ENCODE measurements around the gene KRT33B.

KRT33B gene

DNA sequence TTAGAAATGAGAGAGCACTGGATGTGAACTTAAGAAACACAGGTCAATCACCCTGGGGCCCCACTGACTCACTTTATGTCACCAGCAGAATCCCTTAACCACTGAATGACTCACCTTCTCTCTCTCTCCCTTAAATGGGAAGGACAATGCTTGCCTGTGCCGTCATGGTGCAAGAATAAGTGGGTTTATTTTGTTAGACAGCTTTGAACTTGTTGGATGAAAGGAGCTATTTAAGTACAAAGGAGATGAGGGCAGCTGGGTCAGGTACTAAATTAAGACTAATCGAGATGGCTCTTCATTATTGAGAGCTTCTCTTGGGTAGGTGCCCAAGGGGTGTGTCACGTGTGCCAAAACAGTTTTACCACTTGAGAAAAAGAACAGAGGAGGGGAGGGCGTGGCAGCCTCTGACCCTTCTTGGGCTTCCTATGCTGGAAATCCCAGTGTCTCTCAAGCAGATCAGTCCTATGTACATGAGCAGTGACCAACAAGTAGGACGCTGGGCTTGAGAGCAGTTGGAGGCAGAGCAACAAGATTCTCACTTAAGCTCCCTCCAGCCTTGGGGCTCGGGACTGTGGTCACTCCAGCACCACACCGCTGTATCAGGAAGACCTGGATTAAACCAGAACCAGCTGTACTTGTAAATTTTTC, 34.5 kb upstream of the KRT33B start:
- no peak overlapping the region for H4K8ac ChIP-seq (ENCODE audit: low read length)
- no peak overlapping the region for H4K91ac ChIP-seq (ENCODE audit: low read length)
- H3K4me3 ChIP-seq (ENCODE audit: insufficient read depth in 1 of 2, low read depth in 1 of 2, low read length in 2 of 2), result no peak overlapping the region
- DNase-seq, result peak; percentile 93
- H2AFZ ChIP-seq (ENCODE audit: low read depth, low read length), result no peak overlapping the region
- no peak overlapping the region for H2BK15ac ChIP-seq (ENCODE audit: low read depth, poor library complexity, severe bottlenecking)
- H3K27me3 ChIP-seq (ENCODE audit: control insufficient read depth in 1 of 2, insufficient read depth in 1 of 2, low read length in 2 of 2), result peaks cover 0 to 26% of the 10 kb centered on the region in 2 experiments
- peaks cover 22% of the 10 kb centered on the region for H3K4me1 ChIP-seq (ENCODE audit: control insufficient read depth, insufficient read depth, low read depth, low read length)
- no peak overlapping the region for H2BK120ac ChIP-seq (ENCODE audit: low read depth, low read length)
- no peak overlapping the region for H3K4ac ChIP-seq (ENCODE audit: low read depth in 1 of 2, low read length in 2 of 2)
- no peaks in the 10 kb centered on the region for H3K9me3 ChIP-seq (ENCODE audit: control insufficient read depth, low read length)
- no peak overlapping the region for H3K18ac ChIP-seq (ENCODE audit: low read depth in 1 of 2, low read length in 2 of 2)
- WGBS, result 39% methylated on average over 7 of the region's 7 CpGs
- no peak overlapping the region for H3K4me2 ChIP-seq (ENCODE audit: low read length, poor library complexity, severe bottlenecking)
- no peak overlapping the region for H3K14ac ChIP-seq (ENCODE audit: low read length in 2 of 2)
- H2BK12ac ChIP-seq (ENCODE audit: low read length in 2 of 2), result no peak overlapping the region
- H3K79me1 ChIP-seq (replicated peaks; ENCODE audit: low read length, poor library complexity, severe bottlenecking), result no peaks in the 10 kb centered on the region
- no peak overlapping the region for H2BK5ac ChIP-seq (ENCODE audit: low read depth, low read length, poor library complexity, severe bottlenecking)
- H3K36me3 ChIP-seq (ENCODE audit: control insufficient read depth in 1 of 2, insufficient read depth in 2 of 2, low read depth in 1 of 2, low read length in 2 of 2), result no peaks in the 10 kb centered on the region
- peak overlapping the region; percentile 37 for H3K9ac ChIP-seq (ENCODE audit: low read length)
- no peak overlapping the region for H3K23ac ChIP-seq (ENCODE audit: low read length in 2 of 2)
- H3K27ac ChIP-seq (ENCODE audit: low read length, poor library complexity, severe bottlenecking), result peak overlapping the region; percentile 4
- peak overlapping the region; percentile 54 for H2AK5ac ChIP-seq (ENCODE audit: low read length, severe bottlenecking)

DNA sequence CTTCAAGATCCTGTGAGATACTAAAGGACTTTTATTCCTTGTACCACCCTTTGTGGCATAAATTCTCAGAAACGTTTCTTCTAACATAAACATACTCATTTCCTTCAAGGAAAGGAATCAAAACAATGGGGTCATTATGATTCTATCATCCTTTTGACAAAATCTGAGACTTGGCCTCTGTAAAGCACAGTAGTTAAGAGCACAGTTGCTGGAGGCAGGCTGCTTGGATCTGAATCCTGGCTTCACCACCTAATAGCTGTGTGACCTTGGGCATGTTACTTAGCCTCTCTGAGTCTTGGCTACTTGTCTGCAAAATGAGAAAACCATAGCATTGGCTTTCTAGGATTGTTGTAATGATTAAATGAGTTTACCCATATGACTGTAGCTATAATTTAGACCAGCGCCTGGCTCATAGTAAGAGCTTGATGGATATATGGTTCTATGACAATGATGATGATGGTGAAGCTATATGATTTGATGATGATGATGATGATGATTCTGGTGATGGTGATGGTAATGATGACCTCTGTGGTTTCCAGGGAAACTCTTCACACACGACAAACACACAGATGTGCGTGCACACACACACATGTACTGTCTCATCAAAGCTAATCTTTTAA, 33.9 kb upstream of the KRT33B start:
- no peaks in the 10 kb centered on the region for H3K79me1 ChIP-seq (replicated peaks; ENCODE audit: low read length, poor library complexity, severe bottlenecking)
- H2BK15ac ChIP-seq (ENCODE audit: low read depth, poor library complexity, severe bottlenecking), result no peak overlapping the region
- H4K91ac ChIP-seq (ENCODE audit: low read length), result no peak overlapping the region
- H2AFZ ChIP-seq (ENCODE audit: low read depth, low read length), result no peak overlapping the region
- no peak for DNase-seq
- no peak overlapping the region for H3K4me2 ChIP-seq (ENCODE audit: low read length, poor library complexity, severe bottlenecking)
- H4K8ac ChIP-seq (ENCODE audit: low read length), result no peak overlapping the region
- H3K4ac ChIP-seq (ENCODE audit: low read depth in 1 of 2, low read length in 2 of 2), result no peak overlapping the region
- H3K23ac ChIP-seq (ENCODE audit: low read length in 2 of 2), result no peak overlapping the region
- no peak overlapping the region for H3K18ac ChIP-seq (ENCODE audit: low read depth in 1 of 2, low read length in 2 of 2)
- peaks cover 0 to 20% of the 10 kb centered on the region in 2 experiments for H3K27me3 ChIP-seq (ENCODE audit: control insufficient read depth in 1 of 2, insufficient read depth in 1 of 2, low read length in 2 of 2)
- no peaks in the 10 kb centered on the region for H3K9me3 ChIP-seq (ENCODE audit: control insufficient read depth, low read length)
- H3K27ac ChIP-seq (ENCODE audit: low read length, poor library complexity, severe bottlenecking), result peak overlapping the region; percentile 4
- H3K4me1 ChIP-seq (ENCODE audit: control insufficient read depth, insufficient read depth, low read depth, low read length), result peaks cover 22% of the 10 kb centered on the region
- no peak overlapping the region for H3K9ac ChIP-seq (ENCODE audit: low read length)
- H2BK120ac ChIP-seq (ENCODE audit: low read depth, low read length), result no peak overlapping the region
- 43% methylated on average over 3 of the region's 4 CpGs for WGBS
- H3K36me3 ChIP-seq (ENCODE audit: control insufficient read depth in 1 of 2, insufficient read depth in 2 of 2, low read depth in 1 of 2, low read length in 2 of 2), result no peaks in the 10 kb centered on the region
- no peak overlapping the region for H2BK5ac ChIP-seq (ENCODE audit: low read depth, low read length, poor library complexity, severe bottlenecking)
- no peak overlapping the region for H3K4me3 ChIP-seq (ENCODE audit: insufficient read depth in 1 of 2, low read depth in 1 of 2, low read length in 2 of 2)
- H3K14ac ChIP-seq (ENCODE audit: low read length in 2 of 2), result no peak overlapping the region
- H2AK5ac ChIP-seq (ENCODE audit: low read length, severe bottlenecking), result no peak overlapping the region
- no peak overlapping the region for H2BK12ac ChIP-seq (ENCODE audit: low read length in 2 of 2)

DNA sequence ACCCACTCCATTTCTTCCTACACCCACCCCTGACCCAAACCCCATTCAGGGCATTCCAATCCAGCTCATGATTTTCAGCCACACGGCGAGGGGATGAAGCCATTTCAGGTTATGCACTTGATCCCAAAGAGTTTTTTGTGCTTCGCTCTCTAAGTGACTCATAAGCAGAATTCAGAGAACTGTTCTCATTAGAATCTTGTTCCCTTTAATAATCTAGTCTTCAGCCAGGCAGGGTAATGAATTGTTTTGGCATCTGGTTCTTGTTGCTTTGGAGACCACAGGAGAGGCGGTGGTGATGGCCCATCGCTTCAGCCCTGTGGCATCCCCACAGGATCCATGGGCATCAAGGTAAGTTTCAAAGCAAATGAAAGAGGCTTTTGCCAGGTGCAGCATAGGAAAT, 32.5 kb upstream of the KRT33B start:
- H4K91ac ChIP-seq (ENCODE audit: low read length), result no peak overlapping the region
- H3K14ac ChIP-seq (ENCODE audit: low read length in 2 of 2), result no peak overlapping the region
- H2BK15ac ChIP-seq (ENCODE audit: low read depth, poor library complexity, severe bottlenecking), result no peak overlapping the region
- H3K4me1 ChIP-seq (ENCODE audit: control insufficient read depth, insufficient read depth, low read depth, low read length), result peaks cover 22% of the 10 kb centered on the region
- no peaks in the 10 kb centered on the region for H3K36me3 ChIP-seq (ENCODE audit: control insufficient read depth in 1 of 2, insufficient read depth in 2 of 2, low read depth in 1 of 2, low read length in 2 of 2)
- H2BK12ac ChIP-seq (ENCODE audit: low read length in 2 of 2), result no peak overlapping the region
- no peak overlapping the region for H2BK120ac ChIP-seq (ENCODE audit: low read depth, low read length)
- DNase-seq, result no peak
- WGBS, result 91% methylated on average over 5 of the region's 5 CpGs
- H3K27ac ChIP-seq (ENCODE audit: low read length, poor library complexity, severe bottlenecking), result no peak overlapping the region
- H3K18ac ChIP-seq (ENCODE audit: low read depth in 1 of 2, low read length in 2 of 2), result no peak overlapping the region
- no peak overlapping the region for H3K23ac ChIP-seq (ENCODE audit: low read length in 2 of 2)
- no peak overlapping the region for H3K4me3 ChIP-seq (ENCODE audit: insufficient read depth in 1 of 2, low read depth in 1 of 2, low read length in 2 of 2)
- no peak overlapping the region for H2AFZ ChIP-seq (ENCODE audit: low read depth, low read length)
- H3K4ac ChIP-seq (ENCODE audit: low read depth in 1 of 2, low read length in 2 of 2), result no peak overlapping the region
- H4K8ac ChIP-seq (ENCODE audit: low read length), result no peak overlapping the region
- H3K79me1 ChIP-seq (replicated peaks; ENCODE audit: low read length, poor library complexity, severe bottlenecking), result no peaks in the 10 kb centered on the region
- no peak overlapping the region for H2BK5ac ChIP-seq (ENCODE audit: low read depth, low read length, poor library complexity, severe bottlenecking)
- peak overlapping the region; percentile 31 for H2AK5ac ChIP-seq (ENCODE audit: low read length, severe bottlenecking)
- H3K9ac ChIP-seq (ENCODE audit: low read length), result no peak overlapping the region
- peaks cover 0 to 20% of the 10 kb centered on the region in 2 experiments for H3K27me3 ChIP-seq (ENCODE audit: control insufficient read depth in 1 of 2, insufficient read depth in 1 of 2, low read length in 2 of 2)
- no peaks in the 10 kb centered on the region for H3K9me3 ChIP-seq (ENCODE audit: control insufficient read depth, low read length)
- H3K4me2 ChIP-seq (ENCODE audit: low read length, poor library complexity, severe bottlenecking), result no peak overlapping the region

DNA sequence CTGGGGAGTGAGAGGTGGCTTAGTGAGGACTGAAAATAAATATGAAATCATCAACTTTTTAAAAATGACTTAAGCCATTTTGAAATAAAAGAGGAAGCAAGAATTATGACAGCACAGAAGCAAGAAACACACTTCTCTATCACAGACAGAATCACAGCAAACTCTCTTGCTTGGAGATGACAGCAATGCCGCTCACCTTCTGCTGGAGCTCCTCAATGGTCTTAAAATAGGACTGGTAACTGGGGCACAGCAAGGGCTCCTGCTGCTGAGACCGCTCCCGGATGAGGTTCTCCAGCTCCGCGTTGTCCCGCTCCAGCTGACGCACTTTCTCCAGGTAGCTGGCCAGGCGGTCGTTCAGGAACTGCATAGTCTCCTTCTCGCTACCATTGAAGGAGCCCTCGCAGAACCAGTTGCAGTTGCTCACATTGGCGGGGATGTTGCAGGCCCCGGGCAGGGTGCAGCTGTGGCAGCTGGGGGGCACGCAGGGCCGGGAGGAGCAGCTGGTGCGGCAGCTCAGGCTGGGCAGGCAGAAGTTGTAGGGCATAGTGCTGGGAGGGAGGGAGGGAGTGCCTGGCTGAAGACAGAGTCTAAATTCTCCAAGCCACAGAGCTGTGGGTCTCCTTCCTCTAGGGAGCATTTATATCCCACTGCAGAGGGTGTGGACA, 27.5 kb upstream of the KRT33B start, which contains the start of gene KRT31:
TSS of gene KRT31 (minus strand) at position 613 of the 665 bp plus-strand sequence. CDS start at position 544, 69 bp downstream.
- H3K14ac ChIP-seq (ENCODE audit: low read length in 2 of 2), result no peak within 1 kb of the TSS
- no peak within 1 kb of the TSS for H2AK5ac ChIP-seq (ENCODE audit: low read length, severe bottlenecking)
- H3K27ac ChIP-seq (ENCODE audit: low read length, poor library complexity, severe bottlenecking), result no peak within 1 kb of the TSS
- H3K4ac ChIP-seq (ENCODE audit: low read depth in 1 of 2, low read length in 2 of 2), result no peak within 1 kb of the TSS
- 91% methylated on average over 16 of the region's 16 CpGs for WGBS
- H2BK15ac ChIP-seq (ENCODE audit: low read depth, poor library complexity, severe bottlenecking), result no peak within 1 kb of the TSS
- no peak within 1 kb of the TSS for H3K4me2 ChIP-seq (ENCODE audit: low read length, poor library complexity, severe bottlenecking)
- H2BK5ac ChIP-seq (ENCODE audit: low read depth, low read length, poor library complexity, severe bottlenecking), result no peak within 1 kb of the TSS
- no peak within 1 kb of the TSS for H2BK120ac ChIP-seq (ENCODE audit: low read depth, low read length)
- no peak within 1 kb of the TSS for H3K18ac ChIP-seq (ENCODE audit: low read depth in 1 of 2, low read length in 2 of 2)
- H2AFZ ChIP-seq (ENCODE audit: low read depth, low read length), result no peak within 1 kb of the TSS
- H3K9ac ChIP-seq (ENCODE audit: low read length), result no peak within 1 kb of the TSS
- DNase-seq, result no peak
- H4K91ac ChIP-seq (ENCODE audit: low read length), result no peak within 1 kb of the TSS
- peaks cover 7% of the 10 kb centered on the region for H3K4me1 ChIP-seq (ENCODE audit: control insufficient read depth, insufficient read depth, low read depth, low read length)
- no peak within 1 kb of the TSS for H3K23ac ChIP-seq (ENCODE audit: low read length in 2 of 2)
- peaks cover 0 to 35% of the 10 kb centered on the region in 2 experiments for H3K27me3 ChIP-seq (ENCODE audit: control insufficient read depth in 1 of 2, insufficient read depth in 1 of 2, low read length in 2 of 2)
- H3K9me3 ChIP-seq (ENCODE audit: control insufficient read depth, low read length), result no peaks in the 10 kb centered on the region
- no peaks in the 10 kb centered on the region for H3K36me3 ChIP-seq (ENCODE audit: control insufficient read depth in 1 of 2, insufficient read depth in 2 of 2, low read depth in 1 of 2, low read length in 2 of 2)
- no peak within 1 kb of the TSS for H4K8ac ChIP-seq (ENCODE audit: low read length)
- no peak within 1 kb of the TSS for H2BK12ac ChIP-seq (ENCODE audit: low read length in 2 of 2)
- H3K79me1 ChIP-seq (replicated peaks; ENCODE audit: low read length, poor library complexity, severe bottlenecking), result no peaks in the 10 kb centered on the region
- no peak within 1 kb of the TSS for H3K4me3 ChIP-seq (ENCODE audit: insufficient read depth in 1 of 2, low read depth in 1 of 2, low read length in 2 of 2)

All from mesenchymal stem cell (in vitro differentiated cells and primary cell).